GM18526 (cell line): ENCODE data around the gene ZSWIM4.

Experiments
- POLR2A ChIP-seq: IDR thresholded peaks from 3 replicates; pipeline ENCODE4 v1.6.1; 2011; ENCODE audit not compliant: insufficient read length; ENCODE audit errors: extremely low read depth

The ZSWIM4 gene

GRCh38 chr19:13794757-13795589, at the start of gene ZSWIM4:
Gene ZSWIM4 (plus strand): TSS chr19:13795443. CDS start chr19:13795649, 206 bp downstream.
- peak; percentile 32 for TF ChIP-seq POLR2A

DNA sequence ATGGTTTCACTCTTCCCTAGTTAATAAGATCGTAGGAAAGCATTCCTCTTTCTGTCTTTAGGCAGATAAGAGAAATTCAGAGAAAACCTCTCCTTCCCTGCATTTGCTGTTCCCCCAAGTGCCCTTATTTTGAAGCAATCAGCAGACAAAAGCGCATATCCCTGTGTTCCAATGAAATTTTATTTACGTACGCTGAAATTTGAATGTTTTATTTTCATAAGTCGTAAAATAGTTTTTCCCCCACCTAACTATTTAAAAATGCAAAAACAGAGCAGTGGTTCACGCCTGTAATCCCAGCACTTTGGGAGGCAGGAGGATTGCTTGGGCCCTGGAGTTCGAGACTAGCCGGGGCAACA, 48.2 kb upstream of the ZSWIM4 start:
- no peak for TF ChIP-seq POLR2A

GRCh38 chr19:13748169-13748828, 46.9 kb upstream of the ZSWIM4 start:
- TF ChIP-seq POLR2A, result no peak

DNA sequence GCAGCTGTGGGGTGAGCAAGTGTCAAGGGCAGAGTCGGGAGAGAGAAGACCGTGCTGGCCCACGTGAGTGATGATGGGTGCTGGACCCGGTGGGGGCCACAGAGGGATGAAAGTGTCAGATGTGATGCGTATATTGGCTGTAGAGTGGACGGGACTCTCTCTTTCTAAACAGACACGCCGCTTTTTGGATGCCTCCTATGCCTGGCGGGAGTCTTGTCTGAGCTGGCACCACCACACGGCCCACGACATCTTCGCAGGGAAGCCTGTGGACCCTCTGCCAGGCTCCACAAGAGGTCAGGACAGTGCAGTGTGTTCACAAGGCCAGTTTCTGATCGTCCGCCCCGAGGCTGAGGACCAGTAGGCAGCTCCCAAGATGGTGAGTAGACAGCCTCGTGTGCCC, 43.8 kb upstream of the ZSWIM4 start:
- no peak for TF ChIP-seq POLR2A

GRCh38 chr19:13756210-13756609, 39.0 kb upstream of the ZSWIM4 start:
- no peak for TF ChIP-seq POLR2A

DNA sequence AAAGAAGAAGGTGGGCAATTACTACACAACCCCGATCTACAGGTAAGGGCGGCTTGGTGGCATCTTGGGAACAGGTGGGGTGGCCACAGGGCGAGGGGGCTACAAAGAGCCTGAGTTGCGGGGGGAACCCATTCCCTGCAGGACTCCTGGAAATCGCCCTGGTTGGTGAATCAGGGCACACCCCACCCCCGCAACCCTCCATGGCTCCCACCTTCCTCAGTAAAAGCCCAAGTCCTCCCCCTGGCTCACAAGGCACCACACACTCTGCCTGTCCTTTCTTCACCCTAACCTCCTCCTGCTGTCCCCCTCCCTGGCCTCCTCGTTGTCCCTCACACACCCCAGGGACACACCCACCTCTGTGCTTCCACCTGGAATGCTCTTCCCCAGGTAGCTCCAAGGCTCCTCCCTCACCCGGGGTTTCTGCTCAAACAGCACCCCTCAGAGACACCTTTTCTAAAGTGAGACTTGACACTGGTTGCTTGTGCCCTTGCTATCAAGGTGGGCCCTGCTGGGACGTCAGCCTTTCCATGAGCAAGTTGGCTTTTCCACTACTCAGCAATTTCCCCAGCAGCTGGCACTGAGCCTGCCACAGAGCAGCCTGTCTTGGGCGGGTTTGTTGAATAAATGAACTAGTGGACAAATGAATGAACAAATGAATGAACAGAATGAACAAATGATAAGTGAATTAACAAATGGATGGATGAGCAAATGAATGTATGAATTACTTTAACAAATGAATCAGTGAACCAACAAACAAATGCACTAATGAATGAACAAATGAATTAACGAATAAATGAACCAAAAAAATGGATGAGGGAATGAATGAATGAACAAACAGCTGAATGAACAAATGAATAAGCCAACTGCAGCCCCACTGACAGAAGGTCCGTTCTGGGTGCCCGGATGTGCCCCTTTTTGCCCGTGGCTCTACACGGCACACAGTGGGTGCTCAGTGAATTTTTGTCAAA, 37.2 kb upstream of the ZSWIM4 start:
- no peak for TF ChIP-seq POLR2A

DNA sequence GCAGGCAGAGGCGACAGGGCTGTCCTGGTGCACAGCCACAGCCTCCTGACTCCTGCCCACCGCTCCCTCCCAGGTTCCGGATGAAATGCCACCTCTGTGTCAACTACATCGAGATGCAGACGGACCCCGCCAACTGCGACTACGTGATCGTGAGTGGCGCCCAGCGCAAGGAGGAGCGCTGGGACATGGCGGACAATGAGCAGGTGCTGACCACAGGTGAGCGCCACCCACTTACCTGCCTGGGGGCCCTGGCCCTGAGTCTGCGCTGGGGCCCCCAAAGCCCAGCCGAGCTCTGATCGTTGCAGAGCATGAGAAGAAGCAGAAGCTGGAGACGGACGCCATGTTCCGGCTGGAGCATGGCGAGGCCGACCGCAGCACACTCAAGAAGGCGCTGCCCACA, 36.4 kb upstream of the ZSWIM4 start:
- TF ChIP-seq POLR2A, result no peak

DNA sequence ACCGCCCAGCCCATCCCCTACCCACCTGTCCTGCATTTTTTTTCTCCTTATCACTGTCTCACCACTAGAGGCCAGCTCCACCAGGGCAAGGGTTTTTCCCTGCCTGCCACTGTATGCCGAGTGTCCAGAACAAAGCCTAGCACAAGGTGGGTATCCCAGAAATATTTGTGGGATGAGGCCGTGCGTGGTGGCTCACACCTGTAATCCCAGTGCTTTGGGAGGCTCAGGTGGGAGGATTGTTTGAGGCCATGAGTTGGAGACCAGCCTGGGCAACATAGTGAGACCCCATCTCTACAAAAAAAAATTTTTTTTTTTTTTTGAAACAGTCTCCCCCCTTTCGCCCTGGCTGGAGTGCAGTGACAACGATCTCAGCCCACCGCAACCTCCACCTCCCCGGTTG, 33.8 kb upstream of the ZSWIM4 start:
- no peak for TF ChIP-seq POLR2A

DNA sequence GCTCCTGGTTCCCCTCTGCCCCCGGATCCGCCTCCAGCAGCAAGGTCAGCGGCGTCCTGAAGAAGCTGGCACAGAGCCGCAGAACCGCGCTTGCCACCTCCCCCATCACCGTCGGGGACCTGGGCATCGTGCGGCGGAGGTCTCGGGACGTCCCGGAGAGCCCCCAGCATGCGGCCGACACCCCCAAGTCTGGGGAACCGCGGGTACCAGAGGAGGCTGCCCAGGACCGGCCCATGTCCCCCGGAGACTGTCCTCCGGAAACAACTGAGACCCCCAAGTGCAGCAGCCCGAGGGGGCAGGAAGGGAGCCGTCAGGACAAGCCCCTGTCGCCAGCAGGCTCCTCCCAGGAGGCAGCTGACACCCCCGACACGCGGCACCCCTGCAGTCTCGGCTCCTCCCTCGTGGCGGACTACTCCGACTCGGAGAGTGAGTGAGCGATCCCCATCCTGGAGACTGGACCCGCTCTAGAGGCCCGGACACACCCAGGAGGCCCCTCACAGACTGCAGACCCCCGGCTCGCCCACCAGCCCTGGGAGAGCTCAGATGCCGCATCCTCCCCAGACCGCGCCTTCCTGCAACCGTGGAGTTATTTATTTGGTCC, 32.5 kb upstream of the ZSWIM4 start:
- no peak for TF ChIP-seq POLR2A

DNA sequence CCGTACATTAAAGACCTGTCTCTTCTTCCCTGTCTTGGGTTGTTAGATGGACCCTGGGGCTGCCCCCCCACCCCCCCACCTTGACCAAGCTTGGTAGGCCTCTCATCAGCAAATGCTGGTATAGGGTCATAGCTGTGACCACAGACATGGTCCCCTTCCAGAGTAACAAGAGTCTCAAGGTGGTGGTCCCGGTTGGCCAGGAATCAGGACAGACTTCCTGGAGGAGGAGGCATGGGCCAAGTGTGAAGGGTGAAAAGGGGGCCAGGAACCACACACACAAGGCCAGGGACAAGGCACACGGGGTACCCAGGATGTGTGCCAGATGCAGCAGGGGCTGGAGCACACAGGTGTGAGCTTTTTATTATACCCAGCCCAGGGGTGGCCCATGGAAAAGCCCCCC, 32.0 kb upstream of the ZSWIM4 start:
- no peak for TF ChIP-seq POLR2A

DNA sequence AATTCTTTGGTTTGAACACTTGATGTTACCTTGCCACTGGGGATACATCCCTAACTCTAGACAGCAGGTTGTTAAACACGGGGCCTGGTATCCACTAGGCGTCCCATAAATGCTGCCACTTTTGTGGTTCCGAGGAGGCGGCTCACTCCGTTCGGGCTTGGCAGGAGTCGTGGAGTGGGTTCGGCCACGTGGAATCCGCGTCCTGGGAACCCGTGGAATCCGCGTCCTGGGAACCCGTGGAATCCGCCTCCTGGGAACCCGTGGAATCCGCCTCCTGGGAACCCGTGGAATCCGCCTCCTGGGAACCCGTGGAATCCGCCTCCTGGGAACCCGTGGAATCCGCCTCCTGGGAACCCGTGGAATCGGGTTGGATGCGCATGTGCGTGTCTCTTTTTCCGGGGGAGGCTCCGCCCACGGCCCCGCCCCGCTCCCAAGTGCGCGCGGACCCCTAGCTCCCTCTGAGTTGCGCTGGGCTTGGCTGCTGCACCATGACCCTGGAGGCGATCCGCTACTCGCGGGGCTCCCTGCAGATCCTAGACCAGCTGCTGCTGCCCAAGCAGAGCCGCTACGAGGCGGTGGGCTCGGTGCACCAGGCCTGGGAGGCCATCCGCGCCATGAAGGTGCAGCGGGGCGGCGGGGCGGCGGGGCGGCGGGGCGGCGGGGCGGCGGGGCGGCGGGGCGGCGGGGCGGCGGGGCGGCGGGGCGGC, 31.0 kb upstream of the ZSWIM4 start, which contains the start of gene MRI1:
Gene MRI1 (plus strand): TSS at position 422 of the 707 bp plus-strand sequence. CDS start 67 bp downstream, at position 489.
- TF ChIP-seq POLR2A, result peak; percentile 65

GRCh38 chr19:13764821-13765394, 30.3 kb upstream of the ZSWIM4 start:
- TF ChIP-seq POLR2A, result no peak

GRCh38 chr19:13765395-13766094, 29.7 kb upstream of the ZSWIM4 start:
- TF ChIP-seq POLR2A, result no peak
